Fibroblast of peridontal ligament (primary cell): ENCODE data around the gene BDNF.

Experiments
- DNase-seq: peaks from one replicate; pipeline ENCODE4 v3.0.0-alpha.2; 2010; ENCODE audit errors: extremely low read depth

Gene BDNF

GRCh38 chr11:27626269-27626937 lies 73.9 kb downstream of the BDNF start:
- no peak for DNase-seq

GRCh38 chr11:27625347-27625912 lies 74.8 kb downstream of the BDNF start:
- DNase-seq, result no peak

- DNase-seq, result no peak
Measured at GRCh38 chr11:27623945-27624523, 76.2 kb downstream of the BDNF start.

- DNase-seq, result no peak
Measured at GRCh38 chr11:27622541-27623300, 77.5 kb downstream of the BDNF start.

- DNase-seq, result peak; percentile 37
Measured at GRCh38 chr11:27621405-27622161, 78.7 kb downstream of the BDNF start.

- DNase-seq, result no peak
Measured at GRCh38 chr11:27619763-27620335, 80.4 kb downstream of the BDNF start.

- DNase-seq, result no peak
Measured at GRCh38 chr11:27619039-27619574, 81.1 kb downstream of the BDNF start.

- DNase-seq, result no peak
Measured at GRCh38 chr11:27618281-27618915, 81.9 kb downstream of the BDNF start.

GRCh38 chr11:27616711-27617110 lies 83.5 kb downstream of the BDNF start:
- no peak for DNase-seq

GRCh38 chr11:27615833-27616232 lies 84.4 kb downstream of the BDNF start:
- DNase-seq, result no peak

GRCh38 chr11:27614092-27614491 lies 86.2 kb downstream of the BDNF start:
- DNase-seq, result no peak

- DNase-seq, result peak; percentile 59
Measured at GRCh38 chr11:27612932-27613880, 87.0 kb downstream of the BDNF start.

- DNase-seq, result peak; percentile 3
Measured at GRCh38 chr11:27611947-27612455, 88.3 kb downstream of the BDNF start.

- no peak for DNase-seq
Measured at GRCh38 chr11:27611390-27611789, 88.9 kb downstream of the BDNF start.

- DNase-seq, result no peak
Measured at GRCh38 chr11:27610946-27611345, 89.3 kb downstream of the BDNF start.

- DNase-seq, result no peak
Measured at GRCh38 chr11:27610280-27610679, 90.0 kb downstream of the BDNF start.

- no peak for DNase-seq
Measured at GRCh38 chr11:27608951-27609350, 91.3 kb downstream of the BDNF start.

- DNase-seq, result no peak
Measured at GRCh38 chr11:27605422-27605821, 94.8 kb downstream of the BDNF start.
